Astrocyte (in vitro differentiated cells and primary cell): ENCODE data around the gene PPP3CA. TPM values are rescaled to one million over a fixed set of nuclear protein-coding genes. Genes with fewer than 3 reads are reported as not detected.

Experiments
- DNase-seq: peaks from one replicate; pipeline ENCODE4 v3.0.0-alpha.2; 2010; ENCODE audit warnings: low read depth
- FAIRE-seq: peaks from 2 replicates; lab custom pipeline; 2011; peaks lifted over from hg19 to GRCh38; lab: Jason Lieb, UNC
- H2AFZ ChIP-seq: 2 replicates; pipeline ENCODE4 v1.6.0; 2012; ENCODE audit warnings: low read depth, low read length, inconsistent platforms
- H3K27ac ChIP-seq: 2 replicates; pipeline ENCODE4 v1.5.1; 2011; ENCODE audit warnings: low read depth, low read length, inconsistent platforms
- H3K27me3 ChIP-seq: 2 replicates; pipeline ENCODE4 v1.6.0; 2011; ENCODE audit warnings: low read length, inconsistent platforms; ENCODE audit not compliant: insufficient read depth
- H3K36me3 ChIP-seq: 2 replicates; pipeline ENCODE4 v1.5.1; 2011; ENCODE audit warnings: low read length, inconsistent platforms; ENCODE audit not compliant: insufficient read depth
- H3K4me1 ChIP-seq: 2 replicates; pipeline ENCODE4 v1.5.1; 2011; ENCODE audit warnings: low read length, inconsistent platforms; ENCODE audit not compliant: insufficient read depth
- H3K4me2 ChIP-seq: 2 replicates; pipeline ENCODE4 v1.6.0; 2012; ENCODE audit warnings: low read length, inconsistent platforms
- H3K4me3 ChIP-seq: 2 replicates; pipeline ENCODE4 v1.5.1; 2011; ENCODE audit warnings: low read depth, mild to moderate bottlenecking, low read length, inconsistent platforms; ENCODE audit not compliant: insufficient read depth
- H3K79me2 ChIP-seq: 2 replicates; pipeline ENCODE4 v1.6.0; 2012; ENCODE audit warnings: mild to moderate bottlenecking, low read length, inconsistent platforms; ENCODE audit not compliant: insufficient read depth
- H3K9ac ChIP-seq: 2 replicates; pipeline ENCODE4 v1.6.0; 2012; ENCODE audit warnings: mild to moderate bottlenecking, low read length, inconsistent platforms
- H3K9me3 ChIP-seq: 2 replicates; pipeline ENCODE4 v1.5.1; 2012; ENCODE audit warnings: low read depth, mild to moderate bottlenecking, low read length, inconsistent platforms; ENCODE audit not compliant: insufficient read depth
- H4K20me1 ChIP-seq: 2 replicates; pipeline ENCODE4 v1.6.0; 2012; ENCODE audit warnings: low read length, inconsistent platforms; ENCODE audit not compliant: insufficient read depth
- H3K27ac Mint-ChIP-seq: one replicate; pipeline ENCODE4 v1.8.0; 2021; ENCODE audit warnings: mild to moderate bottlenecking, mixed read lengths; ENCODE audit not compliant: unreplicated experiment
- H3K27me3 Mint-ChIP-seq: one replicate; pipeline ENCODE4 v1.8.0; 2021; ENCODE audit warnings: low read depth, mixed read lengths; ENCODE audit not compliant: unreplicated experiment
- H3K36me3 Mint-ChIP-seq: one replicate; pipeline ENCODE4 v1.8.0; 2021; ENCODE audit warnings: low read depth, mixed read lengths; ENCODE audit not compliant: unreplicated experiment
- H3K4me1 Mint-ChIP-seq: one replicate; pipeline ENCODE4 v1.8.0; 2021; ENCODE audit warnings: low read depth, mixed read lengths; ENCODE audit not compliant: unreplicated experiment
- H3K4me3 Mint-ChIP-seq: one replicate; pipeline ENCODE4 v1.8.0; 2021; ENCODE audit warnings: mild to moderate bottlenecking, moderate library complexity, mixed read lengths; ENCODE audit not compliant: unreplicated experiment
- H3K9me3 Mint-ChIP-seq: one replicate; pipeline ENCODE4 v1.8.0; 2021; ENCODE audit warnings: mild to moderate bottlenecking, mixed read lengths; ENCODE audit not compliant: unreplicated experiment
- EZH2 ChIP-seq: IDR thresholded peaks from 2 replicates; pipeline ENCODE4 v1.6.1; 2012; ENCODE audit warnings: mild to moderate bottlenecking, low read length, inconsistent platforms; ENCODE audit not compliant: insufficient read depth
- total RNA-seq: library from RNA; stranded (reverse); gene quantifications from 2 replicates; pipeline ENCODE4 v1.2.1, GENCODE V29; 2021
- TF ChIP-seq, protein P1 (sequence below): IDR thresholded peaks from 2 replicates; pipeline ENCODE4 v1.5.1; 2011; ENCODE audit warnings: low read depth, mild to moderate bottlenecking, inconsistent platforms, low read length, moderate library complexity; ENCODE audit not compliant: insufficient read depth

Gene PPP3CA
- total RNA-seq, 1 donor from 2014 or later: 101 TPM

DNA sequence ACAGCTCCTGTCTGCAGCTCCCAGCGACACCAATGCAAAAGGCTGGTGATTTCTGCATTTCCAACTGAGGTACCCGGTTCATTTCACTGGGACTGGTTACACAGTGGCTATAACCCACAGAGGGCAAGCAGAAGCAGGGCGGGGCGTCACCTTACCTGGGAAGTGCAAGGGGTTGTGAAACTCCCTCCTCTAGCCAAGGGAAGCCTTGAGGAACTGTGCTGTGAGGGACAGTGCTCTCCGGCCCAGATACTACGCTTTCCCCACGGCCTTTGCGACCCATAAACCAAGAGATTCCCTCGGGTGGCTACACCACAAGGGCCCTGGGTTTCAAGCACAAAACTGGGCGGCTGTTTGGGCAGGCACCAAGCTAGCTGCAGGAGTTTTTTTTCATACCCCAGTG lies 218.9 kb downstream of the PPP3CA start:
- no peaks in the 10 kb centered on the region for H3K9me3 Mint-ChIP-seq
- no peak overlapping the region for H3K4me3 ChIP-seq
- peaks cover 6% of the 10 kb centered on the region for H3K36me3 Mint-ChIP-seq
- H3K79me2 ChIP-seq: peaks cover 26% of the 10 kb centered on the region
- TF ChIP-seq EZH2: no peak
- TF ChIP-seq, protein P1, sequence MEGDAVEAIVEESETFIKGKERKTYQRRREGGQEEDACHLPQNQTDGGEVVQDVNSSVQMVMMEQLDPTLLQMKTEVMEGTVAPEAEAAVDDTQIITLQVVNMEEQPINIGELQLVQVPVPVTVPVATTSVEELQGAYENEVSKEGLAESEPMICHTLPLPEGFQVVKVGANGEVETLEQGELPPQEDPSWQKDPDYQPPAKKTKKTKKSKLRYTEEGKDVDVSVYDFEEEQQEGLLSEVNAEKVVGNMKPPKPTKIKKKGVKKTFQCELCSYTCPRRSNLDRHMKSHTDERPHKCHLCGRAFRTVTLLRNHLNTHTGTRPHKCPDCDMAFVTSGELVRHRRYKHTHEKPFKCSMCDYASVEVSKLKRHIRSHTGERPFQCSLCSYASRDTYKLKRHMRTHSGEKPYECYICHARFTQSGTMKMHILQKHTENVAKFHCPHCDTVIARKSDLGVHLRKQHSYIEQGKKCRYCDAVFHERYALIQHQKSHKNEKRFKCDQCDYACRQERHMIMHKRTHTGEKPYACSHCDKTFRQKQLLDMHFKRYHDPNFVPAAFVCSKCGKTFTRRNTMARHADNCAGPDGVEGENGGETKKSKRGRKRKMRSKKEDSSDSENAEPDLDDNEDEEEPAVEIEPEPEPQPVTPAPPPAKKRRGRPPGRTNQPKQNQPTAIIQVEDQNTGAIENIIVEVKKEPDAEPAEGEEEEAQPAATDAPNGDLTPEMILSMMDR: no peak
- no peak overlapping the region for H3K4me3 Mint-ChIP-seq
- H3K9me3 ChIP-seq: no peaks in the 10 kb centered on the region
- DNase-seq: no peak
- no peak overlapping the region for H3K4me2 ChIP-seq
- peaks cover 31% of the 10 kb centered on the region for H4K20me1 ChIP-seq
- H3K9ac ChIP-seq: no peak overlapping the region
- H2AFZ ChIP-seq: no peak overlapping the region
- H3K27ac Mint-ChIP-seq: no peak overlapping the region
- H3K27ac ChIP-seq: no peak overlapping the region
- H3K27me3 ChIP-seq: no peaks in the 10 kb centered on the region
- no peaks in the 10 kb centered on the region for H3K4me1 ChIP-seq
- no peaks in the 10 kb centered on the region for H3K36me3 ChIP-seq
- no peak for FAIRE-seq
- no peaks in the 10 kb centered on the region for H3K27me3 Mint-ChIP-seq
- peaks cover 20% of the 10 kb centered on the region for H3K4me1 Mint-ChIP-seq

DNA sequence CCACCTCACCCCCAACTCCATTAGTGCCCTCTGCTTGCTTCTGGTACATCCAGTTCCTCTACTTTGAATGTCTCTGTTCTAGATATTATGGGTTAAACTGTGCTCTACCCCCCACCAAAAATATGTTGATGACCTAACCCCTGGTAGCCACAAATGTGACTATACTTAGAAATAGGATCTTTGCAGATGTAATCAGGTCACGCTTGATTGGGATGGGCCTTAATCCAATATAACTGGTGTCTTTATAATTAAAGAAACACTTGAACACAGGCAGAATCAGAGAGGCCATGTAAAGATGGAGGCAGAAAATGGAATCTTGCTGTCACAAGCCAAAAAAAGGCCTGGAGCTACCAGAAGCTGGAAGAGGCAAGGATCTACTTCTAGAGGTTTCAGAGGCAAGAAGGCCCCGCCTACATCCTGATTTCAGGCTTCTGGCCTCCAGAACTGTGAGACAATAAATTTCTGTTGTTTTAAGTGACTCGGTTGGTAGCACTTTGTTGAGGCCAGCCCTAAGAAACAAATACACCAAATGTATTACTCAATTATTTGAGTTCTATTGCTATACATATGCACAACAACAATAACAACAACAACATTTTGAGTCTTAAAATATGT lies 220.0 kb downstream of the PPP3CA start:
- no peak overlapping the region for H3K9ac ChIP-seq

More for the DNA sequence above, 220.0 kb downstream of the PPP3CA start:
- Mint-ChIP-seq H3K4me3 (no peak overlapping the region), H3K27ac (peak overlapping the region; percentile 16), H3K4me1 (peaks cover 20% of the 10 kb centered on the region), H3K9me3 (no peaks in the 10 kb centered on the region), H3K27me3 (no peaks in the 10 kb centered on the region), H3K36me3 (peaks cover 8% of the 10 kb centered on the region)
- Histone ChIP-seq H3K4me3 (no peak overlapping the region), H3K27me3 (no peaks in the 10 kb centered on the region), H4K20me1 (peaks cover 28% of the 10 kb centered on the region), H2AFZ (no peak overlapping the region), H3K4me2 (no peak overlapping the region), H3K79me2 (peaks cover 22% of the 10 kb centered on the region), H3K9me3 (no peaks in the 10 kb centered on the region), H3K4me1 (no peaks in the 10 kb centered on the region), H3K36me3 (no peaks in the 10 kb centered on the region), H3K27ac (no peak overlapping the region)
- DNase-seq (no peak), FAIRE-seq (no peak)
- TF ChIP-seq, protein P1: no peak
- no peak for TF ChIP-seq EZH2
